Central memory CD8-positive, alpha-beta T cell (primary cell): ENCODE results near the gene FAT4.

Experiments
- ATAC-seq: fragments of 150-1000 bp; cut with Tn5 transposase; replicated peaks from 2 replicates; pipeline ENCODE4 v1.10.0; 2022; ENCODE audit warnings: mild to moderate bottlenecking, moderate FRiP score, moderate number of reproducible peaks; ENCODE audit not compliant: poor library complexity, severe bottlenecking; ENCODE audit errors: extremely low read depth
- DNase-seq, 2 donors: peaks; one replicate each; pipeline ENCODE4 v3.0.0; 2021; ENCODE audit warnings: low spot score in 2 of 2
- H3K27ac Mint-ChIP-seq: one replicate; pipeline ENCODE4 v1.8.0; 2022; ENCODE audit warnings: low read depth, mild to moderate bottlenecking, moderate library complexity, mixed read lengths
- H3K27me3 Mint-ChIP-seq: one replicate; pipeline ENCODE4 v1.8.0; 2022; ENCODE audit warnings: mixed read lengths
- H3K36me3 Mint-ChIP-seq: one replicate; pipeline ENCODE4 v1.8.0; 2022; ENCODE audit warnings: mild to moderate bottlenecking, moderate library complexity, mixed read lengths; ENCODE audit not compliant: insufficient read depth
- H3K4me1 Mint-ChIP-seq: one replicate; pipeline ENCODE4 v1.8.0; 2022; ENCODE audit warnings: mixed read lengths
- H3K4me3 Mint-ChIP-seq: one replicate; pipeline ENCODE4 v1.8.0; 2022; ENCODE audit warnings: mild to moderate bottlenecking, moderate library complexity, mixed read lengths
- H3K9me3 Mint-ChIP-seq: one replicate; pipeline ENCODE4 v1.8.0; 2022; ENCODE audit warnings: mixed read lengths

Gene FAT4

GRCh38 chr4:125358453-125358852 lies 43.7 kb downstream of the FAT4 start:
- H3K4me1 Mint-ChIP-seq: no peaks in the 10 kb centered on the region
- DNase-seq: no peak
- no peaks in the 10 kb centered on the region for H3K27me3 Mint-ChIP-seq
- peaks cover 22% of the 10 kb centered on the region for H3K9me3 Mint-ChIP-seq
- H3K36me3 Mint-ChIP-seq: no peaks in the 10 kb centered on the region
- H3K4me3 Mint-ChIP-seq: no peak overlapping the region
- H3K27ac Mint-ChIP-seq: no peak overlapping the region
- no peak for ATAC-seq

GRCh38 chr4:125359363-125359762 lies 44.6 kb downstream of the FAT4 start:
- H3K4me1 Mint-ChIP-seq: no peaks in the 10 kb centered on the region
- no peak for ATAC-seq
- H3K27me3 Mint-ChIP-seq: no peaks in the 10 kb centered on the region
- H3K27ac Mint-ChIP-seq: no peak overlapping the region
- no peak overlapping the region for H3K4me3 Mint-ChIP-seq
- no peaks in the 10 kb centered on the region for H3K36me3 Mint-ChIP-seq
- H3K9me3 Mint-ChIP-seq: peaks cover 25% of the 10 kb centered on the region
- no peak for DNase-seq

- no peaks in the 10 kb centered on the region for H3K4me1 Mint-ChIP-seq
- no peak overlapping the region for H3K27ac Mint-ChIP-seq
- H3K36me3 Mint-ChIP-seq: no peaks in the 10 kb centered on the region
- H3K27me3 Mint-ChIP-seq: no peaks in the 10 kb centered on the region
- peaks cover 27% of the 10 kb centered on the region for H3K9me3 Mint-ChIP-seq
- DNase-seq: no peak
- no peak for ATAC-seq
- H3K4me3 Mint-ChIP-seq: no peak overlapping the region
Measured at GRCh38 chr4:125359960-125360634, 45.3 kb downstream of the FAT4 start.

GRCh38 chr4:125360727-125361126 lies 46.0 kb downstream of the FAT4 start:
- H3K27ac Mint-ChIP-seq: no peak overlapping the region
- H3K4me1 Mint-ChIP-seq: no peaks in the 10 kb centered on the region
- peaks cover 27% of the 10 kb centered on the region for H3K9me3 Mint-ChIP-seq
- DNase-seq (no peak), ATAC-seq (no peak)
- H3K4me3 Mint-ChIP-seq: no peak overlapping the region
- H3K36me3 Mint-ChIP-seq: no peaks in the 10 kb centered on the region
- H3K27me3 Mint-ChIP-seq: no peaks in the 10 kb centered on the region
